Stimulated activated CD4-positive, alpha-beta T cell treated with anti-CD3 and anti-CD28 coated beads, Interleukin-2, amount 100 ng/mL, for 24 hours (primary cell): ENCODE data around the gene ZBTB7C.

Source experiments
- DNase-seq, 2 donors: peaks; one replicate each; pipeline ENCODE4 v3.0.0-alpha.2; 2020

ZBTB7C gene

DNA sequence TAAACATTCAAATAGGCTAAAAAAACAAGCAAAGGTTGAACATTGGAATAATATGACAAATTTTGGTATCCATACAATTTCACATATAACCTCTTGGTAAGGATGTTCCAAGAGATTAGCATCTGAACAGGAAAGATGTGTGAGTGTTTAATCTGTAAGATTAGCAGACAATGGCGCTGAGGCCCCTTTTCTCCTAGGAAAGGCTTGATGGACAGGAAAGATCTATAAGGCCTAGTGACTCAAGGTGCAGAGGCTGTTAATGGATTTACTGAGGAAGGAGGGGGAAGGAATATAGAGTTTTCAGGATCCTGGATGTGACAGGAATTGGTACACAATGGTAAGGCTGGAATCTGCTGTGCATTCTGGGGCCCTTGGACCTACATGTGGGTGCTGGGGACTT, 430.6 kb downstream of the ZBTB7C start:
- DNase-seq, result no peak

DNA sequence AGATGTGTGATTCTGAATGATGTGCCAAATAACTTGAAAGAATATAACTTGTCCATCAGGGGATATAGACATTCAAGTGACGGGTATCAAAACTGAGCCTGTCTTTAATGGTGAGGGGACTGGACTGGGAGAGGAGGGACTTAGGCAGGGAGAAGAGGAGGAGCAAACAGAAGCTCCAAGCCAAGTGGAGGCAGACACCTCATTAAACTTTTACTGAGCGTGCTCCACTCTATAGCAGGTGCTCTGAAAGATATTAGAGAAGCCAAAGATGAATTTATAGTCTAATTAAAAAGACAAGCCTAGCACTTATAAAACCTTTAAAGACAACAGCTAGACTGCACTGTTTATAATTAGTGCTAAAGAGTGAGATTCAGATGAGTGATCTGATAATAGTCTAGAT, 431.0 kb downstream of the ZBTB7C start:
- DNase-seq, result no peak
